Lower leg skin (tissue), 4 donors: ENCODE results near the gene METTL1. TPM values are rescaled to one million over a fixed set of nuclear protein-coding genes. Genes with fewer than 3 reads are reported as not detected.
A peak's percentile ranks its signal among the peaks of the same experiment; 100 is the strongest.

Experiments
- DNase-seq, 2 donors: peaks; one replicate each; pipeline ENCODE4 v3.0.0-alpha.2; 2019; ENCODE audit warnings: low spot score in 2 of 2
- H3K4me3 ChIP-seq: fragments of 200-600 bp; sonication (generic); 2 replicates; pipeline ENCODE4 v1.5.1; 2017; ENCODE audit warnings: mild to moderate bottlenecking, low read depth; ENCODE audit not compliant: poor library complexity, severe bottlenecking
- POLR2A ChIP-seq, 2 donors: fragments of 450-650 bp; IDR thresholded peaks; one replicate each; pipeline ENCODE4 v1.6.1; 2016 to 2017; ENCODE audit warnings: antibody characterized with exemption in 2 of 2, mild to moderate bottlenecking in 1 of 2, moderate library complexity in 1 of 2
- WGBS, 2 donors: methylation state at CpG; one replicate each; pipeline ENCODE4 v1.1.5; 2018; 5-methylcytosine and 5-hydroxymethylcytosine counted together
- intact Hi-C: fragments of 100-400 bp; cut with DNase I; formaldehyde crosslinking; loops from one replicate; pipeline ENCODE4 v1.15.0; 2023; ENCODE audit warnings: low total_unique reads
- total RNA-seq, 4 donors: library from RNA; depleted of rRNA; stranded (reverse); fragments of >200 nt; gene quantifications; one replicate each; pipeline ENCODE4 v1.1.0, GENCODE V29; 2016
- TF ChIP-seq, protein P1 (sequence below), 3 donors: fragments of 450-650 bp; IDR thresholded peaks; one replicate each; pipeline ENCODE4 v1.5.1; 2016; ENCODE audit warnings: antibody characterized with exemption in 3 of 3, mild to moderate bottlenecking in 3 of 3, moderate library complexity in 2 of 3

Gene METTL1
- total RNA-seq, 4 donors from 2014 or later = 5.9 to 13.5 (median 11.0) TPM

DNA sequence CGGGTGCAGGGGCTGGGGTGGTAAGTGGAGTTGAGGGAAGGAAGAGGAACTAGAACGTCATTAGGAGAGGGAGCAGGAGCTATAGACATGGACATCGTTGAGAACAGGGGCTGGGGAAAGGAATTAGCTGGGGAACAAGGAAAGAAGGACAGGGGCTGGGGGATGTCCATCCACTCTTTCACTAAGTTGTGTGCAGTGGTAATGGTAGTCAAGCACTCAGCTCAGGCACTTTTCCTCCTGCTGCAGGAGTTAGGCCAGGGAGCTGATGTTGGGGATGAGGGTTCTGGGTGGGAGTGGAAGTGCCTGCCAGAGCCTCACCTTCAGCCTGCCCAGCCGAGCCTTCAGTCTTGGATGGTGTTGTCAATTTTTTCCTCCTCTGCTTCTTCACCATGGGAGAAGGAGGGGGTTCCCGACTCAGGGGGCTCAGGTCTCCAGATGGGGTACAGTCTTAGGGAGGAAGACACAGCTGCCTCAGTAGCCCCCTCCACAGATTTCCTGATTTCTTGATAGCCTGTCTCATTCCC is 42.5 kb downstream of the METTL1 start:
- no peak overlapping the region for H3K4me3 ChIP-seq
- 48 to 49% methylated on average over 5 of the region's 5 CpGs for WGBS, 2 donors
- intact Hi-C loops = no loop called here
- peak in 1 of 2 donors; percentile 82 for DNase-seq
- TF ChIP-seq, protein P1, sequence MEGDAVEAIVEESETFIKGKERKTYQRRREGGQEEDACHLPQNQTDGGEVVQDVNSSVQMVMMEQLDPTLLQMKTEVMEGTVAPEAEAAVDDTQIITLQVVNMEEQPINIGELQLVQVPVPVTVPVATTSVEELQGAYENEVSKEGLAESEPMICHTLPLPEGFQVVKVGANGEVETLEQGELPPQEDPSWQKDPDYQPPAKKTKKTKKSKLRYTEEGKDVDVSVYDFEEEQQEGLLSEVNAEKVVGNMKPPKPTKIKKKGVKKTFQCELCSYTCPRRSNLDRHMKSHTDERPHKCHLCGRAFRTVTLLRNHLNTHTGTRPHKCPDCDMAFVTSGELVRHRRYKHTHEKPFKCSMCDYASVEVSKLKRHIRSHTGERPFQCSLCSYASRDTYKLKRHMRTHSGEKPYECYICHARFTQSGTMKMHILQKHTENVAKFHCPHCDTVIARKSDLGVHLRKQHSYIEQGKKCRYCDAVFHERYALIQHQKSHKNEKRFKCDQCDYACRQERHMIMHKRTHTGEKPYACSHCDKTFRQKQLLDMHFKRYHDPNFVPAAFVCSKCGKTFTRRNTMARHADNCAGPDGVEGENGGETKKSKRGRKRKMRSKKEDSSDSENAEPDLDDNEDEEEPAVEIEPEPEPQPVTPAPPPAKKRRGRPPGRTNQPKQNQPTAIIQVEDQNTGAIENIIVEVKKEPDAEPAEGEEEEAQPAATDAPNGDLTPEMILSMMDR (IDR thresholded peaks at IDR 0.05) = no peak
- no peak for TF ChIP-seq POLR2A (IDR thresholded peaks at IDR 0.05)

DNA sequence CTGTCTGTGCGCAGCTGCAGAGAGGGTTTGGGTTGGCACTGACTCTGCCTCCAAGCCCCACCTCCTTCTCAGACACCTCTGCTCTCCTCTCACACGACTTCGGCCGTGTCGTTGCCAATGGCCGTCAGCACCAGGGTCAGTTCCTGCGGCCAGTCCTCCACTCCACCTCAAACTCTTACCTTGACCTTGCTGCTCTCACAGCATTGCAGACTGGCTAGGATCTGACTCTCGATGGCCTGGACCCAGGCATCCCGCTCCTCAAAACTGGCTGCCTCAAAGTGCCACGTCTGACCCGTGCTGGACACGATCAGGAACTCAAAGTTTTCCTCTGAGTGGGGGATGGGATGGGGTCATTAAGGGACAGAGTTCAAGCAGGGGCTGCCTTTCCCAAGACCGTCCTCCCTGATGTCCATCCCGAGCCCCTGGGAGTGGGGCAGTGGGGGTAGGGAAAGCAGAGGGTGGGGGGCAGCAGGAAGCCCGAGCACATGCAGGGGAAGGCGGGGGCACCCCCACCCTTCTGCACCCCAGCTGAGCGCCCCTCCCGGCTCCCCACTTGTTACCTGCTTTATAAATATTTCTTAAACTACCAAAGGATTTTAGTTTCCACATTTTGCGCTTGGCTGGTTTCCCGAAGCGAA is 44.0 kb downstream of the METTL1 start:
- DNase-seq = peak in 1 of 2 donors; percentile 54
- 68 to 76% methylated on average over 21 of the region's 21 CpGs for WGBS, 2 donors
- TF ChIP-seq, protein P1 (IDR thresholded peaks at IDR 0.05) = no peak
- no peak for TF ChIP-seq POLR2A (IDR thresholded peaks at IDR 0.05)
- no peak overlapping the region for H3K4me3 ChIP-seq
- intact Hi-C loops = no loop called here

DNA sequence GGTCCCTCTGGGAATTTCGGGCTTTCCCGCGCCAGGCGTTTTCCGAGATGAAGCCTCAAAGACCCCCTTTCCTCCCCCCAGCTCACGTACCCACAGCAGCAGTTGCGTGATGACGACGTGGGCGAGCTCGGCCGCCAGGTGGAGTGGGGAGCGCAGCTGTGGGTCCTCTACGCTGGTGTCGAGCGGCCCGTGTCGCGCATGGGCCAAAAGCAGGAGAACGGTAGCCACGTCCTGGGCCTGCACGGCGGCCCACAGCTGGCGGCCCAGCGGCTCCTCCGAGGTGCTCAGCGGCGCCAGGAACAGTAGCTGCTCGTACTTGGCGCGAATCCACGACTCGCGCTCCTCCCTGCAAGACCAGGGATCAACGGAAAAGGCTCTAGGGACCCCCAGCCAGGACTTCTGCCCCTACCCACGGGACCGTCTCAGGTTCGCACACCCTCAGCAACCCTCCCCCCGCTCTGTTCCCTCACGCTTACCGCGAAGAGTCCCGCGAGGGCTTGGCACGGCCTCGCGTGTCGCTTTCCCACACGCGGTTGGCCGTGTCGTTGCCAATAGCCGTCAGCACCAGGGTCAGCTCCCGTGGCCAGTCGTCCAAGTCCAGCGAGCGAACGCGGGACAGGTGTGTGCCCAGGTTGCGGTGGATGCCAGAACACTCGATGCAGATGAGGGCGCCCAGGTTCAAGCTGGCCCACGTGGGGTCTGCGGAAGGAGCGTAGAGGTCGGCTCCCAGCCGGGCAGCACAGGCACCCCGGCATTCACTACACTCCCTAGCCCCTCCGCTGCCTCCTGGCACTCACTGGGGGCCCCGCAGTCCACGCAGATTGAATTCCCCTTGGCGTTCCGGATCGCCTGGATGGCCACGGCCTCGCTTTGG is 44.8 kb downstream of the METTL1 start:
- H3K4me3 ChIP-seq = peak overlapping the region; percentile 76
- intact Hi-C loops = no loop called here
- no peak for TF ChIP-seq POLR2A (IDR thresholded peaks at IDR 0.05)
- TF ChIP-seq, protein P1 (IDR thresholded peaks at IDR 0.05) = no peak
- 37 to 66% methylated on average over 44 to 56 of the region's 76 CpGs for WGBS, 2 donors
- DNase-seq = peak; percentile 19 to 88

DNA sequence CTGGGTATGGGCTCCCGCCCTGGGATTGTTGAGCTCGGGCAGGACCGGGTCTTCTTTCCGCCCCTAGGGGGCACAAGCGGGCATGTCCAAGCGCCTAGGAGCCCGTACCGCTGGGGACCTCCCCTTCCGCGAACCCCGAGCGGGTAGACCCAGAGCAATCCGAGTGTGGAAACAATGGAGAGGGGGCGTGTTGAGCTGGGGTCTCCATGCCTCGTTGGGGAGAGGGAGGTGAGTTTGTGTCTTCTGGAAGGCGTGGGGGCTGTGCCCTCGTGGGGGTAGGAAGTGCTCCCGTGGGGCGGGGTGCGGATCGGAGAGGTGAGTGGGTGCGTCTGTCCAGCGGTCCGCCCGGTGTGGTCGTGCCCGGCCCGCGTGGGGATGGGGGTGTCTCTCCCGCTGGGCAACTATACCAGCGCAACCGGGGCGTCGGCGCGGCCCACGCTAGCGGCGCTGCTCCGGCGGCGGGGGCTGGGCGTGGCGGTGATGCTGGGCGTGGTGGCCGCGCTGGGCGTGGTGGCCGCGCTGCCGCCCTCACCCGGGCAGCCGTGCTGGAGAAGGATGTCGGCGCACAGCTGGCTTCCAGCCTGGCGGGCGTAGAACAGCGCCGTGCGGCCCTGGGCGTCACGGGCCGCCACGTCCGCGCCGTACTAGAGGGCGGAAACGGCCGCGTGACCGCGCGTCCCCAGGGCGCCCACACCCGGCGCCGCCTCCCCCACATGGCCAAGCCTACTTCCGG is 45.6 kb downstream of the METTL1 start:
- WGBS, 2 donors = 19 to 31% methylated on average over 31 to 60 of the region's 79 CpGs
- DNase-seq = peak; percentile 78 to 96
- intact Hi-C loops = no loop called here
- peak overlapping the region; percentile 76 for H3K4me3 ChIP-seq
- TF ChIP-seq, protein P1 (IDR thresholded peaks at IDR 0.05) = peak in 1 of 3 donors; percentile 59
- TF ChIP-seq POLR2A (IDR thresholded peaks at IDR 0.05) = no peak

DNA sequence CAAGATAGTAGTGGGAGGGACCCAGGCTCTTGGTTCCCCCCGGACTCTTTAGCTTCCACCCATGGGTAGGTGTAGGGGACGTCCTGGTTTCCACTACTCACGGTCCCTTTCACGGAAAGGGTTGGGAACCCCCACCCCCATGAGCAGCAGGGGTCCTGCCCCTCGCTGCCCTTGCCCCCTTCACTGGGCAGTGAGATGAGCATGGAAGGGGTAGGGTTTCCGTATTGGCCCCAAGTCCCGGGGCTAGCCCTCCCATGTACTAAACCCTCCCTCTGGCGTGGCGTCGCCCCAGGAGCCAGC is 46.1 kb downstream of the METTL1 start:
- intact Hi-C loops = no loop called here
- no peak for DNase-seq
- no peak for TF ChIP-seq POLR2A (IDR thresholded peaks at IDR 0.05)
- TF ChIP-seq, protein P1 (IDR thresholded peaks at IDR 0.05) = no peak
- 8 to 18% methylated on average over 9 to 10 of the region's 10 CpGs for WGBS, 2 donors
- H3K4me3 ChIP-seq = peak overlapping the region; percentile 76
